Astrocyte of the cerebellum (primary cell): ENCODE measurements around the gene AMTN.

Source experiments
- DNase-seq: peaks from one replicate; pipeline ENCODE4 v3.0.0-alpha.2; 2011; ENCODE audit warnings: low read depth
- H3K4me3 ChIP-seq: 2 replicates; pipeline ENCODE4 v1.5.1; 2011; ENCODE audit warnings: mild to moderate bottlenecking, low read depth, low read length, moderate library complexity
- in situ Hi-C: cut with HindIII; loops from 2 replicates; pipeline ENCODE4 v1.10.0; 2017; ENCODE audit warnings: low sequenced_read_pairs
- TF ChIP-seq, protein P1 (sequence below): IDR thresholded peaks from 2 replicates; pipeline ENCODE4 v1.5.1; 2012; ENCODE audit warnings: low read length, low read depth, moderate library complexity, mild to moderate bottlenecking; ENCODE audit errors: missing control alignments

AMTN gene

DNA sequence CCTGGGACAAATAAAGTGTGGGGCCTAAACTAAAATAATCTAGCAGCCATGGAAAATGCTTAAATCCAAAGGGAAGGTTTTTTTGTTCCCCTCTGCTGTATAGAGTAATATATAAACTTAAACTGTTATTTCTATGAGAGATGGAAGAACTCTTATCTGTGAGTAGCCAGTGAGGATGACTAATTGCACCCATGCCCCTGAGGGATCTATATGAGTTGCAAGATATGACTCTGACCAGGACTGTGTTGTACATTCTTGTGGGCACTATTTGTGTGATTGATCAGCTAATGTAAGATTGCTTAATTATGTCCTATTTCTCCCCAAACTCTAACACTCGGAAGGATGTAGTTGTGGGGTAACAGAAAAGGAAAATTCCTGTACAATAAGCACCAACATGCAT lies 38.5 kb downstream of the AMTN start:
- TF ChIP-seq, protein P1, sequence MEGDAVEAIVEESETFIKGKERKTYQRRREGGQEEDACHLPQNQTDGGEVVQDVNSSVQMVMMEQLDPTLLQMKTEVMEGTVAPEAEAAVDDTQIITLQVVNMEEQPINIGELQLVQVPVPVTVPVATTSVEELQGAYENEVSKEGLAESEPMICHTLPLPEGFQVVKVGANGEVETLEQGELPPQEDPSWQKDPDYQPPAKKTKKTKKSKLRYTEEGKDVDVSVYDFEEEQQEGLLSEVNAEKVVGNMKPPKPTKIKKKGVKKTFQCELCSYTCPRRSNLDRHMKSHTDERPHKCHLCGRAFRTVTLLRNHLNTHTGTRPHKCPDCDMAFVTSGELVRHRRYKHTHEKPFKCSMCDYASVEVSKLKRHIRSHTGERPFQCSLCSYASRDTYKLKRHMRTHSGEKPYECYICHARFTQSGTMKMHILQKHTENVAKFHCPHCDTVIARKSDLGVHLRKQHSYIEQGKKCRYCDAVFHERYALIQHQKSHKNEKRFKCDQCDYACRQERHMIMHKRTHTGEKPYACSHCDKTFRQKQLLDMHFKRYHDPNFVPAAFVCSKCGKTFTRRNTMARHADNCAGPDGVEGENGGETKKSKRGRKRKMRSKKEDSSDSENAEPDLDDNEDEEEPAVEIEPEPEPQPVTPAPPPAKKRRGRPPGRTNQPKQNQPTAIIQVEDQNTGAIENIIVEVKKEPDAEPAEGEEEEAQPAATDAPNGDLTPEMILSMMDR, result no peak
- no peak for DNase-seq
- H3K4me3 ChIP-seq, result no peak overlapping the region
- in situ Hi-C loops, result no loop called here

DNA sequence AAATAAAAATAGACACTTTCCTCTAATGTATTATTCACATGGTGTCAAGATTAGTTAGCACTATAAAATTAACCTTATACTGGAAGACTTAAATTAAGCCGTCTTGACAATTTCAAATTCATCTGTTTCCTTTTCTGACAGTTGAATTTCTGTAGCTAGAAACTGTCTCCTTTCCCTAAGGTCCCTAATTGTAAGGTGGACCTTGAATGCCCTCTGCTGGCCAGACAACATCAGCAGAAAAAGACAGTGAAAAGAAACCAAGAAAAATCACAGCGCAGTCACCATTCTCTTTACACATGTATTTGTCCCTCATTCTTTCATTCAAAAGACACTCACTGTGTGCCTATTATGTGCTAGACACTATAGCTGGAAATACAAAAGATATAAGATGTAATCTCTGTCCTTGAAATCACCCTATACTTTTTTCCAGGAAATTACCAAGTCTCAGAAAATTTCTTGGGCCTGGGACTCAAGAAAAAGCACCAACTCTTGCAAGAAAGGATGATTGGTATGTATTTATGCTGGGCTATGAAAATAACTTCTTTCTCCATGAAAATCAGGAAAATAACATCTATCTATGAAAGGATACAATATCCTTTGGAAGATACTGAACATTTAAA lies 41.0 kb downstream of the AMTN start:
- TF ChIP-seq, protein P1, result peak; percentile 85
- in situ Hi-C loops, result no loop called here
- H3K4me3 ChIP-seq, result no peak overlapping the region
- DNase-seq, result peak; percentile 23

DNA sequence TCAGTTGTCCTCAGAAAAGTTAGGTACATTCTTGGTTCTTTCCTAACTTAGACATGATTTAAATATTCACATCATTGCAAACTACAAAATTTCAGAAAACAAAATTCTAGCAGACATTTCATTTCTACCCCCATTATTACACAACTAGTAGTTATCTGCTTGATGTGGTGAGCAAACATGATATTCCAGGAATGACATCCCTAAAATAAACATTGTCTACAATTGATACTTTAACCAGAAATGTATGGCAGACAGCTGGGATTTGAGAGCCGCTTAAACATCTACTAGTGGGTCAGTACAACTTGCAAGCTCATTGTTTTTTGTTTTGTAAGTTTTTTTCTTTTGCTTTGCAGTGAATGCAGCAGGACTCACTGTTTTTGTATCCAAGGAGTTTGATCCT lies 41.6 kb downstream of the AMTN start:
- no peak overlapping the region for H3K4me3 ChIP-seq
- TF ChIP-seq, protein P1, result no peak
- no peak for DNase-seq
- in situ Hi-C loops, result no loop called here

DNA sequence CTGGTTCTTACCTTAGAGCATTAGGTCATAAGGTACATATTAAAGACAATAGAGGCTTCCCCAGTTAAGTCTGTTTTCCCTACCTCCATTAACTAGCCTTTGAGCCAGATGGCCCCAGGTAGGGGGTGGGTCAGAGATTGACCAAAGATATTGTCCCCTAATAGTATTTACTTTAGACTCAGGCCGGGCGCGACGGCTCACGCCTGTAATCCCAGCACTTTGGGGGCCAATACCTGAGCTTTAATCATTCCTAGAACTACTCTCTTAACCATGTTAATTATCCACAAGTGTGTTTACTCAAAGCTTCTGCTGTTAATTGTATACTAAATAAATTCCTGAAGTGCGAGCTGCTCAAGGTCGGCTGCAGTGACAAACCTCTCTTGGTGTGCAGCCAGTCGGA lies 45.7 kb downstream of the AMTN start:
- no peak for DNase-seq
- TF ChIP-seq, protein P1, result no peak
- in situ Hi-C loops, result no loop called here
- H3K4me3 ChIP-seq, result no peak overlapping the region

DNA sequence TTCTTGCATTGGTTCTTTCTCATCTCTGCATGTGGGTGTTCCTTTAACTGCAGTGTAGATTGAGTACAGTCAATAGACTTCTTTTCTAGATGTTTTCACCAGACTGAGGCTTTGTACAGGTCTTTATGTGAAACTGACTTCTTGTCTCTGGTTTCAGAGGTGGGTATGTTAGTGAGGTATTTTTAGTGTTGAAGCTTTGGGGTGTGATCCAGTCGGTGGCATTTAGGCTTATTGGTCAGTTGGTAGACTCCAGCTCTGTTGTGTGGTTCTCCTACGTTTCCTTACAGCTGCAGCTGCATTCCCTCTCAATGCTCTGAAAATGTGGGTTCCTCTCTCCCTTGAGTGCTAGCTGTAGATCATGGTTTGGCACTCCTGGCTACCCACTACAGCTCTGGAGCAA lies 52.4 kb downstream of the AMTN start:
- no peak for DNase-seq
- TF ChIP-seq, protein P1, result no peak
- in situ Hi-C loops, result no loop called here
- H3K4me3 ChIP-seq, result no peak overlapping the region

DNA sequence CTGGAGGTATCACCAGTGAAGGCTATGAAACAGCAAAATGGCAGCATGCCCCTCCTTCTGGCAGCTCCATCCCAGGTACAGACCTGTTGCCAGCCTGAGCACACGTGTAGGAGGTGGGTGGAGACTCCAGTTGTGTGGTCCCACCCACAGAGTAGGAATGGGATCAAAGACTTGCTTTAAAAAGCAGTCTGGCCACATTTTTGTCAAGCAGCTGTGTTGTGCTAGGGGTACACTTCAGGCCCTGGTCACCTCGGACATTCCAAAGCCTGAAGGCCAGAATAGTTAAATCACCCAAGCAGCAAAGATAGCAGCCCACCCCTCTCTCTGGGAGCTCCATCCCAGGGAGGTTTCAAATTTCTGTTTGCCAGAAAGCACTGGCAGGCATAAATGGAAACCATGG lies 53.4 kb downstream of the AMTN start:
- TF ChIP-seq, protein P1, result no peak
- no peak for DNase-seq
- in situ Hi-C loops, result no loop called here
- no peak overlapping the region for H3K4me3 ChIP-seq
